A673 (cell line): ENCODE measurements around the gene CSGALNACT2.

Source experiments
- EZH2 ChIP-seq: fragments of 200-600 bp; sonication (generic); IDR thresholded peaks from 2 replicates; pipeline ENCODE4 v1.6.1; 2017; ENCODE audit warnings: borderline replicate concordance, low read depth, mild to moderate bottlenecking, mixed read lengths, antibody characterized with exemption, low read length; ENCODE audit not compliant: poor library complexity, severe bottlenecking
- TF ChIP-seq, protein P1 (sequence below): fragments of 300-800, 200-600 bp; sonication (generic); conservative IDR thresholded peaks from 2 replicates; pipeline ENCODE4 v1.5.1; 2017; ENCODE audit warnings: low read depth, mild to moderate bottlenecking, antibody characterized with exemption, low read length, moderate library complexity, mixed read lengths

DNA sequence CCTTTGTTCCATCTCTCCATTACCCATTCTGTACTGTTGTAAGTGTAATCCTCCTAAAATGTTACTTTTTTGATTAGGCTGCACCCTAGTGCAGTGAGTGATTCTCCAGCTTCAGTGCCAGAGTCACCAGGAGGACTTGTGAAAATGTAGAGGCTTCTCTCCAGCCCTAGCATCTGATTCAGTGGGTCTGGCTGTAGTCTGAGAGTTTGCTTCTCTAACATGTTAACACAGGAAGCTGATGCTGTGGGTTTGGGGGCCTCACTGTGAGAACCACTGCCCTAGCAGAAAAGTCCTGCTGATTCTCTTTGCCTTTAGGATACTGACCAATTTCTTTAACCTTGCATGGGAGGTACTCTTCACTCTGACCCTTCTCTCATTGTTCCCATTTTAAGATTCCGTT, 24.4 kb downstream of the CSGALNACT2 start:
- TF ChIP-seq, protein P1, sequence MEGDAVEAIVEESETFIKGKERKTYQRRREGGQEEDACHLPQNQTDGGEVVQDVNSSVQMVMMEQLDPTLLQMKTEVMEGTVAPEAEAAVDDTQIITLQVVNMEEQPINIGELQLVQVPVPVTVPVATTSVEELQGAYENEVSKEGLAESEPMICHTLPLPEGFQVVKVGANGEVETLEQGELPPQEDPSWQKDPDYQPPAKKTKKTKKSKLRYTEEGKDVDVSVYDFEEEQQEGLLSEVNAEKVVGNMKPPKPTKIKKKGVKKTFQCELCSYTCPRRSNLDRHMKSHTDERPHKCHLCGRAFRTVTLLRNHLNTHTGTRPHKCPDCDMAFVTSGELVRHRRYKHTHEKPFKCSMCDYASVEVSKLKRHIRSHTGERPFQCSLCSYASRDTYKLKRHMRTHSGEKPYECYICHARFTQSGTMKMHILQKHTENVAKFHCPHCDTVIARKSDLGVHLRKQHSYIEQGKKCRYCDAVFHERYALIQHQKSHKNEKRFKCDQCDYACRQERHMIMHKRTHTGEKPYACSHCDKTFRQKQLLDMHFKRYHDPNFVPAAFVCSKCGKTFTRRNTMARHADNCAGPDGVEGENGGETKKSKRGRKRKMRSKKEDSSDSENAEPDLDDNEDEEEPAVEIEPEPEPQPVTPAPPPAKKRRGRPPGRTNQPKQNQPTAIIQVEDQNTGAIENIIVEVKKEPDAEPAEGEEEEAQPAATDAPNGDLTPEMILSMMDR, result no peak
- TF ChIP-seq EZH2, result no peak
